SK-N-DZ (cell line): ENCODE measurements around the gene NCLN. TPM values are rescaled to one million over a fixed set of nuclear protein-coding genes. Genes with fewer than 3 reads are reported as not detected.

Experiments
- DNase-seq: peaks from one replicate; pipeline ENCODE4 v3.0.0-alpha.2; 2015; ENCODE audit warnings: low spot score
- polyA plus RNA-seq, 2 experiments: library from polyadenylated mRNA; depleted of rRNA; stranded (reverse); fragments of >200 nt; gene quantifications; 2 replicates each; pipeline ENCODE4 v1.2.3, GENCODE V29; 2014

The NCLN gene, protein sequence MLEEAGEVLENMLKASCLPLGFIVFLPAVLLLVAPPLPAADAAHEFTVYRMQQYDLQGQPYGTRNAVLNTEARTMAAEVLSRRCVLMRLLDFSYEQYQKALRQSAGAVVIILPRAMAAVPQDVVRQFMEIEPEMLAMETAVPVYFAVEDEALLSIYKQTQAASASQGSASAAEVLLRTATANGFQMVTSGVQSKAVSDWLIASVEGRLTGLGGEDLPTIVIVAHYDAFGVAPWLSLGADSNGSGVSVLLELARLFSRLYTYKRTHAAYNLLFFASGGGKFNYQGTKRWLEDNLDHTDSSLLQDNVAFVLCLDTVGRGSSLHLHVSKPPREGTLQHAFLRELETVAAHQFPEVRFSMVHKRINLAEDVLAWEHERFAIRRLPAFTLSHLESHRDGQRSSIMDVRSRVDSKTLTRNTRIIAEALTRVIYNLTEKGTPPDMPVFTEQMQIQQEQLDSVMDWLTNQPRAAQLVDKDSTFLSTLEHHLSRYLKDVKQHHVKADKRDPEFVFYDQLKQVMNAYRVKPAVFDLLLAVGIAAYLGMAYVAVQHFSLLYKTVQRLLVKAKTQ
- polyA plus RNA-seq (2014; cell fraction: cytosol; rRNA removed): 47.8 and 70.4 TPM in 2 replicates
- polyA plus RNA-seq (2014; cell fraction: nucleus; rRNA removed): 72.9 and 104 TPM in 2 replicates

DNA sequence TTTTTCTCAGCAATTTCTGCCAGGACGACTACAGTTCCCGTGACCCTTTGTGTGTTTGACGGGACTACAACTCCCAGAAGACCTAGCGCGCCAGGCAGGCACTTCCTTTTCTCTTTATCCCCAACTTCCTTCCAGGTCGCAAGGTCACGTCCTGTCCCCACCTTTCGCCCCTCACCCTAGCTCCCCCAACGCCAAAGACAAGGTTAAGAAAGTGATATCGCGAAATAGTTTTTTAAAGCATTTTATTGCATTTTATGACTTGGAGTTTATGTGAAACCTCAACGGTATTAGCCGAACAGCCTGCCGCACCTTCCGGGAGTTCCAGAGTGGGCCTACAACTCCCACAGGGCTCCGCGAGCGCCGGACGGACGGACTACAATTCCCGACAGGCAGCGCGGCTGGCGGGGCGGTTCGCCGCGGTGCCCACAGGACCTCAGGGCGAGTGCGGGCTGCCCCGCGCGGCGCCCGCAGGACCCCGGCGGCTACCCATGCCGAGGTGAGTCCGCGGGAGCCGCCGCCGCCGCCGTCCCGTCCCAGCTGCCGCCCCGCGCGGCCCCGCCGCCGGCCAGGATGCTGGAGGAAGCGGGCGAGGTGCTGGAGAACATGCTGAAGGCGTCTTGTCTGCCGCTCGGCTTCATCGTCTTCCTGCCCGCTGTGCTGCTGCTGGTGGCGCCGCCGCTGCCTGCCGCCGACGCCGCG lies at the start of gene NCLN:
NCLN (plus strand) TSS at position 470 of the 699 bp plus-strand sequence; CDS start at position 571, 101 bp downstream.
- DNase-seq: peak; percentile 94

DNA sequence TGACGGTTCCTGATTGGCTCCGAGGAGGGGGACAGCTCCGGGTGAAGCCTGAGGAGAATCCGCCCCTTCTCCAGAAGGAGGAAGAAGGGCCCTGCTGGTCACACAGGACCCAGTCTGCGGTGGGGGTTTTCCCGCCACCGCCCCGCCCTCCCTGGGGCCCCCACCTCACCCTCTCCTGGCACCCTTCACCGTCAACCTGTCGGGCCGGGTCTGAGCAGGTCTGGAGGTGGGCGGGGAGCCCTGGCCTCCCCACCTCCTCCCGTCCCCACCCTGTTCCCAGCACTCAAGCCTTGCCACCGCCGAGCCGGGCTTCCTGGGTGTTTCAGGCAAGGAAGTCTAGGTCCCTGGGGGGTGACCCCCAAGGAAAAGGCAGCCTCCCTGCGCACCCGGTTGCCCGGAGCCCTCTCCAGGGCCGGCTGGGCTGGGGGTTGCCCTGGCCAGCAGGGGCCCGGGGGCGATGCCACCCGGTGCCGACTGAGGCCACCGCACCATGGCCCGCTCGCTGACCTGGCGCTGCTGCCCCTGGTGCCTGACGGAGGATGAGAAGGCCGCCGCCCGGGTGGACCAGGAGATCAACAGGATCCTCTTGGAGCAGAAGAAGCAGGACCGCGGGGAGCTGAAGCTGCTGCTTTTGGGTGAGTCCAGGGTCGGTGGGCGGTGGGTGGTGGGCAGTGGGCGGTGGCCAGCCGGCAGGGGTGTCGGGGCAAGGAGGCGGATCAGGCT lies 49.6 kb upstream of the NCLN start, which contains the start of gene GNA15:
GNA15 (plus strand) TSS at position 73 of the 723 bp plus-strand sequence; CDS start at position 491, 418 bp downstream.
- DNase-seq: no peak

DNA sequence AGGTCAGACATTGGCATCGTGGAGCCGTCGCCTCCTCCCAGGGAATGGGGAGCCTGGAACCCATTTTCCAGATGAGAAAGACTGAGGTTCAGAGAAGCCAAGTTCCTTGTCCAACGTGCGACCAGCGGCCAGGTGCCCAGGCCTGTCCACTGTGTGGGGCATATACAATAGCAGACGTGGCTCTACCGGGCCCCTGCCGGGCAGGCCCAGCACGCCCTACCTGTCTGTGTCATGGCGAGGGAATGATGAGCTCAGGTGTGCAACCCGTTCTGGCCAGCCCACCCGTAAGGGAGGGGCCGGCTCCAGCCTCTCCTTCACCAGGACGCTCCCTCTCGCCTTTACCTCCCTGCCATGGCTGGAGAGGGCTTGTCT lies 49.1 kb upstream of the NCLN start:
- DNase-seq: no peak

DNA sequence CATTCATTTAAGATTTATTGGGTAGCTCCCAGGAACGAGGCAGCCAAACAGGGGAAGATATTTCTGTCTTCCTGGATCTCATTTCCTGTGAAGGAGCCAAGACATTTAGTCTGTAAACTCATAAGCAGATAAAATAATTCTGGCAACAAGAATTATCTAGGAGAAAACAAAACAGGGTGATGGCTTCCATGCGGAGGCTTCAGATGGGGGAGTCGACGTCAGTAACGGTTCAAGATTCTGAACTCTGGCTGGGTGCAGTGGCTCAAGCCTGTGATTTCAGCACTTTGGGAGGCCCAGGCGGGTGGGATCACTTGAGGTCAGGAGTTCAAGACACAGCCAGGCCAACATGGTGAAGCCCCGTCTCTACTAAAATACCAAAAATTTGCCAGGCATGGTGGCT lies 48.6 kb upstream of the NCLN start:
- no peak for DNase-seq

DNA sequence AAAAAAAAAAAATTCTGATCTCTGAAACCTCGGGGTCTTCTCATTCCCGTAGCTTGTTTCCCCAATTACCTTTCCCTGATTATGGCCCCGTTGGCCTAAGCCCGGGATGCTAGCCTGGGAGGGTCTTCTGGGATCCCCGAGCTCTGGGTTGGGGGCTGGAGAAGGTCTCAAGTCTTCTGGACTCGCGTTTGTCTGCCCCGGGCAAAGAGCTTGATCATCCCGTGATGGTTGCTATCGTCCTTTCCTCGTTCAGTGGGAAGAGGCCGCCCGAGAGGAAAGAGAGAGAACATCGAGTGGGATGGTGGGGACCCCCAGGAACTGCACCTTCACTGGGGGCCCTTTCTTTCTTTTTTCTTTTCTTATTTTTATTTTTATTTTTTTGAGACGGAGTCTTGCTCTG lies 47.5 kb upstream of the NCLN start:
- no peak for DNase-seq

DNA sequence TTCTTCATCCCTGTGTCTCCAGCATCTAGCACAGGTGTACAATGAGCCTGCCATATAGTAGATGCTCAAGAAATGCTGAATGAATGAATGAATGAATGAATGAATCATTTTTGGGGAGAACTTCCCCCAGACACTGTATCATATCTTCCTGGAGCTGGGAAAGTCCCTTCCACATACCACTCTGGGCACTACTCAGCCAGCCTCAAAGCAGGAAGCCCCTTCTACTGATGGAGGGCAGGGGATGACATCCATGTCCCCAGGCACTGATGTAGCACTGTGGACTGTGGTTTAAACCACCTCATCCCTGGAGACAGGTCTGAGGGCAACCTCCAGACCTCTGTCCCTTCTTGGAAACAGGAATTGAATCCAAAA lies 45.1 kb upstream of the NCLN start:
- DNase-seq: no peak

DNA sequence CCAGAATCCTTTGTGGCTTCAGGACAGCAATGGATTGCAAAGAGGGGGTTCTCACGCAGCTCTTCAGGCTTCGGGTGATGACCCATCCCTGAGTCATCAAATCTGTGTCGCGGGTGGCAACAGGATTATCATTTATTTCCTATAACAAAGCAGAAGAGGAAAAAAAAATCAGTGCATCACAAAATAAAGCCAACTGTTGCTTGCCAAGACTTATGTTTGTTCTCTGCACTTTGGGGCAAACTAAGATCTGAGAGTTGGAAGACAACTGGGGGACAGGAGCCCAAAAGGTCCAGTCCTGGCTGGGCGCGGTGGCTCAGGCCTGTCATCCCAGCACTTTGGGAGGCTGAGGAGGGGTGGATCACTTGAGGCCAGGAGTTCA lies 43.4 kb upstream of the NCLN start:
- DNase-seq: no peak

DNA sequence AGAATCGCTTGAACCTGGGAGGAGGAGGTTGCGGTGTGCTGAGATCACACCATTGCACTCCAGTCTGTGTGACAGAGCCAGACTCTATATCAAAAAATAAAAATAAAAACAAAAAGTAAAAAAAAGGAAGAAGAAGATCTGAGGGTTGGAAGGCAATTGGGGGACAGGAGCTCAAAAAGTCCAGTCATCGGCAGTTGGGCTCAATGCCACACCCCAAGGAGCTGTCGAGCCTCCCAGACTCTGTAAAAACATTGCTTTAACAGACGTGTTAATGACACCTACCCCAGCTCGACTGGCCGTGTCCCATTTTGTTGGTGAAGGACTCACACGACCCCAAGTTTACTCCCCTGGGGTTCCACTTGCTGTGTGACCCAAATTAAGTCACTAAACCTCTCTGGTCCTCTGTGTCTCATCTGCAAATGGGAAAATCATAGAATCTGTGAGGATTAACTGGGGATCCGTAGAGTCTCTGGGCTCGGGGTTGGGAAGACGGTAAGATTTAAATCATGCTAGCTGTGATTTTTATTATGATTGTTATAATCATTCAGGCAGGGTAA lies 42.9 kb upstream of the NCLN start:
- DNase-seq: no peak

DNA sequence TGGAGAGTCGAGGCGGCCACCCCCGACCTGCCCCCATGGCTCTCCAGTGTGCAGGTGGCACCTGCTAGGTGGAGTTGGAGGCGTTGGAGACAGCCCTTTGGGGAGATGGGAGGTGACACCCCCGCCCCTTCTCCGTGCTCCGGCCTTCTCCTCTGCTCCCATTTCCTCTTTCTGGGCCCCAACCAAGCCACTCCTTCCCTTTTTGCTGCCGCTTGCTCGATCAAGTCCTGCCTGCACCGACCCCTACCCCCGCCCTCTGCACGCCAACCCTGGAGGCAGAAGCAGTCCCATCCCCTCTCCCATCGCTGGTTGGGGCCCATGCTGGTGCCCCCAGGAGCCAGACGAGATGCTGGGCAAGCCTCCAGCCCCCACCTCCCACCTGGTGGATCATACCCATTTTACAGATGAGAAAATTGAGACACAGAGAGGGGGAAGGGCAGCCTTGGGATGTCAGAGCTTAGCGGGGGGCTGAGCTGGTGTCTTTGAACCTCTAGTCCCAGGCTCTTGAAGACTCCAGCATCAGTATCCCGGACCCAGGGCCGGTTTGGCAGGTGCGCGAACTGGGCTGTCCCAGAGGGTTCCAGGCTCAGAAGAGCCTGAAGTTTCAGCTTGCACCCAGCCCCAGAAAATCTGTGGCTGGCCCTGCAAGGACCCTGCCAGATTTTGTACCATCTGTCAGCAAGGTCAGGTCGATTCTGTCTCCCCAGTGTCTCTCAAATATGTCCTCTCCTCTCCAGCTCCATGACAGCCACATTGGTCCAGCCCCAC lies 39.6 kb upstream of the NCLN start:
- no peak for DNase-seq

DNA sequence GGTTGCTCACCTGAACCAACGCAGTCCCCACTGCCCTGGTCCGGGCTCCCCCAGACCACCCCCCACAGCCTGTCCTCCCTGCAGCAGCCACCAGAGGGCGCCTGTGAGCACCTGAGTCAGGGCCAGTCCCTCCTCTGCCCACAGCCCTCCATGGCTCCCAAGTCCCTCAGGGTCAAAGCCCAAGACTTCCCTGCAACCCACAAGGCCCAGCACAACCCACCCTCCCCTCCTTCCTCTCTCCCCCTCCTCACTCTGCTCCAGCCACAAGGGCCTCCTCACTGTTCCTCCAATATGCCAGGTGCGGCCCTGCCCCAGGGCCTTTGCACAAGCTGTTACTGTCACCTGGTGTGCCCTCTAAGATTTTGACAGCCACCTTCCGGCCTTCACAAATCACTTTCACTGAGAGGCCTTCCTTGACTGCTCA lies 39.0 kb upstream of the NCLN start:
- no peak for DNase-seq

DNA sequence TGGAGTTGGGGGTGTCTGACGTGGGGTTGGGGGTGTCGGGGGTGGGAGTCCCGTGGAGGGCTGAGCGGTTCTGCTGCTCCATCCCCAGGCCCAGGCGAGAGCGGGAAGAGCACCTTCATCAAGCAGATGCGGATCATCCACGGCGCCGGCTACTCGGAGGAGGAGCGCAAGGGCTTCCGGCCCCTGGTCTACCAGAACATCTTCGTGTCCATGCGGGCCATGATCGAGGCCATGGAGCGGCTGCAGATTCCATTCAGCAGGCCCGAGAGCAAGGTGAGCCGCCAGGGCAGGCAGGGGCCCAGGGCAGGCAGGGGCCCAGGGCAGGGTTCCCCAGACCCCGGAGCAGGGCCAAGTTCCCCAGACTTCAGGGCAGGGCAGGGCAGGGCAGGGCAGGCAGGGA lies 37.2 kb upstream of the NCLN start:
- DNase-seq: no peak

DNA sequence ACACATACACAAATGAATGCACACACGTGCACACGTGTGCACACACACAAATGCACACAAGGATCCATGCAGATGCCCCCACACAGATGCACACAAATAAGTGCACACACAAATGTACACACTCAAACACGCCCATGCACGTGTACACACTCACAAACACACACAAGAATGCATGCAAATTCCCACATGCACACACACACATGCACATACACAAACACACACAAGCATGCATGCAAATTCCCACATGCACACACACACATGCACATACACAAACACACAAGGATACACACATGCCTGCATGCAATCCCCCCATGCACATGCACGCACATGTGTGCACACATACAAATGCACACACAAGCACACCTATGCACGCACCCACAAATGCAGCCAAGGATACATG lies 36.6 kb upstream of the NCLN start:
- DNase-seq: no peak

DNA sequence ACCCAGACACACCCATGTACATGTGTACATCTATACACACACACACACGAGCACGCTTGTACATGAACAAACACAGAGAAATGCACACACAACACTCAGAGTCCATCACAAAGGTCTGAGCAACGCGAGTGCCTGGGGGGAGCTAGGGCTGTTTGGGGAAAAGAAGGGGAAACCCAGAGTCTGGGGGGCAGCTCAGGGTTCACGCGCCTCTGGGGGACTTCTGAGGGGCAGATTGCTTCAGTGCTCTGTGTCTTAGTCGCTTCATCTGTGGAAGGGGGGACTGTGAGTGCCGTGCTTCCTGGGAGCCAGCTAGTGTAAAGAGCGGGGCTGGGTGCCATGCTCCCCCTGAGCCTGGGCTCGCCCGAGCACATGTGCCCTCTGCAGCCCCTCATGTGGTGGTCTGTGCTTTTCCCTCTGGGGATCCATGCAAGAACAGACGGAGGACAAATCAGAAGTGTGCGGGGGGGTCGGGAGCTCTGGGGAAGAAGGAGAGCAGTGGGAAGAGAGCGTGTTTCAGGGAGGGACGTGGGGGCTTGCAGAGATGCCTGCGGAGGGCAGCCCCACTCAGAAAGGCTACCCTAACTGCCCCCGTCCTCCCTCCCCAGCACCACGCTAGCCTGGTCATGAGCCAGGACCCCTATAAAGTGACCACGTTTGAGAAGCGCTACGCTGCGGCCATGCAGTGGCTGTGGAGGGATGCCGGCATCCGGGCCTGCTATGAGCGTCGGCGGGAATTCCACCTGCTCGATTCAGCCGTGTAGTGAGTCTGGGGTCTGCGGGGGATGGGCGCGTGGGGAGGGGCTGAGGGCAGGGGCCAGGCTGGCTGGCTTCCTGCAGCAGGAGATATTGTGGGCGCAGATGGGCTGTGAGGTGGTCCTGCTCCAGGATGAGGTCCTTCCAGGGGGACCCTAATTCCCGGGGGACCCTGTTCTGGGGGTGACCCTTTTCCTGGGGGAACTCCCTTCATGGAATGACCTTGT lies 35.9 kb upstream of the NCLN start:
- no peak for DNase-seq

DNA sequence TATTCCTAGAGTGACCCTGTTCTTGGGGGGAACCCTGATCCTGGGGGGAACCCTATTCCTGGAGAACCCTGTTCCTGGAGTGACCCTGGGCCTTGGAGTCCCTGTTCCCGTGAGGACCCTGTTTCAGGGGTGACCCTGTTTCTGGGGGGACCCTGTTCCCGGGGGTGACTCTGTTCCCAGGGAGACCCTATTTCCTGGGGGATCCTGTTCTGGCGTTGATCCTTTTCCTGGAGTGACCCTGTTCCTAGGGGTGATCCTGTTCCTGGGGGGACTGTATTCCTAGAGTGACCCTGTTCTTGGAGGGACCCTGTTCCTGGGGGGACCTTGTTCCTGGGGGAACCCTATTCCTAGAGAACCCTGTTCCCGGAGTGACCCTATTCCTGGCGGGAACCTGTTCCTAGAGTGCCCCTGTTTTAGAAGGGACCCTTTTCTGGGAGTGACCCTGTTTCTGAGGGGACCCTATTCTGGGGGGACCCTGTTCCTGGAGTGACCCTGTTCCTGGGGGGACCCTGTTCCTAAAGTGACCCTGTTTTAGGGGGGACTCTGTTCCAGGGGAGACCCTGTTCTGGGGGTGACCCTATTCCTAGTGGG lies 34.9 kb upstream of the NCLN start:
- no peak for DNase-seq

DNA sequence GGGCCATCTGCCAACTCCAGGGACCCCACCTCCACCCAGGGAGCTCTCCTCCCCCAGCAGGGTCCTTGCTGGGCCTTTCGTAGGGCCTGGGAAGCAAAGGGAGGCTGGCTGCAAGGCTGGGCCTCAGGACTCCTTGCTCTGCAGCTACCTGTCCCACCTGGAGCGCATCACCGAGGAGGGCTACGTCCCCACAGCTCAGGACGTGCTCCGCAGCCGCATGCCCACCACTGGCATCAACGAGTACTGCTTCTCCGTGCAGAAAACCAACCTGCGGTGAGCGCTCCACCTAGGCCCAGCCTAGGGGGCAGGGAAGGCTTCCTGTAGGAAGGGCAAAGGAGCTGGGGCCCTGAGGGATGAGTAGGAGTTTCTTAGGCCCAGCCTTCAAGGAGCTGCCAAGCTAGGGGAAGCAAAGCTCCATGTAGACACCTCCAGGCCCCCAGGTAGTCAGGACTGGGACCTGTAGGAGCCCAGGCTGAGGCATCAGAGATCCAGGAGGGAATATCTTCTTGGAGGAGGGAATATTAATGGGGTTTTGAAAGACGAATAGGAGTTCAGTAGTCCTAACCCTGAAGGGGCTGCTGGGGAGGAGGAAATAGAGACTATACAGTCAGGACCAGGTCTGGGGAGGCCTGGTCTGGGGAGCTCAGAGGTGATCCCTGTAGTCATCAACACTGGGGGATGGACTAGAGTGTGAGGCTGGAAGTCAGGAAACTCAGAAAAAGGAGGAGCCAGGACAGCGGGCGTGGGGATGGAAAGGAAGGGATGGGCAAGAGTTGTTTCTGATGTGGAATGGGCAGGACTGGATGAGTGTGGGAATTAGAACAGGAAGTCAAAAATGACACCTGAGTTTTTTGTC lies 33.9 kb upstream of the NCLN start:
- no peak for DNase-seq

DNA sequence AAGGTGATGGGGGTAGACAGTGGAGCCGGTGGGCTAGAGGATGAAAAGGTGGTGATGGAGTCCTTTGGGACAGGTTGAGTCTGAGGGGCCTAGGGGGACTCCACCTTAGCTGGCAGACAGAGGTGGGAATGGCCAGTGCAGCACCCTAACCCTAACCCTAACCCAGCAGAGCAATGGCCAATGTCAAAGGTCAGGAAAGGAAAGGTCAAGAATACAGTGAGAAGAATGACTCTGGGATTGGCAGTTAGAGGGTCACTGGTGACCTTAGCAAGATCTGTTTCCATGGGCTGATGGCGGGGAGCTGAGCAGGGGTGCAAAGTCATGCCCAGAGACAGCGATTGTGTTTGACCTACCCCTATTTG lies 33.3 kb upstream of the NCLN start:
- DNase-seq: no peak

DNA sequence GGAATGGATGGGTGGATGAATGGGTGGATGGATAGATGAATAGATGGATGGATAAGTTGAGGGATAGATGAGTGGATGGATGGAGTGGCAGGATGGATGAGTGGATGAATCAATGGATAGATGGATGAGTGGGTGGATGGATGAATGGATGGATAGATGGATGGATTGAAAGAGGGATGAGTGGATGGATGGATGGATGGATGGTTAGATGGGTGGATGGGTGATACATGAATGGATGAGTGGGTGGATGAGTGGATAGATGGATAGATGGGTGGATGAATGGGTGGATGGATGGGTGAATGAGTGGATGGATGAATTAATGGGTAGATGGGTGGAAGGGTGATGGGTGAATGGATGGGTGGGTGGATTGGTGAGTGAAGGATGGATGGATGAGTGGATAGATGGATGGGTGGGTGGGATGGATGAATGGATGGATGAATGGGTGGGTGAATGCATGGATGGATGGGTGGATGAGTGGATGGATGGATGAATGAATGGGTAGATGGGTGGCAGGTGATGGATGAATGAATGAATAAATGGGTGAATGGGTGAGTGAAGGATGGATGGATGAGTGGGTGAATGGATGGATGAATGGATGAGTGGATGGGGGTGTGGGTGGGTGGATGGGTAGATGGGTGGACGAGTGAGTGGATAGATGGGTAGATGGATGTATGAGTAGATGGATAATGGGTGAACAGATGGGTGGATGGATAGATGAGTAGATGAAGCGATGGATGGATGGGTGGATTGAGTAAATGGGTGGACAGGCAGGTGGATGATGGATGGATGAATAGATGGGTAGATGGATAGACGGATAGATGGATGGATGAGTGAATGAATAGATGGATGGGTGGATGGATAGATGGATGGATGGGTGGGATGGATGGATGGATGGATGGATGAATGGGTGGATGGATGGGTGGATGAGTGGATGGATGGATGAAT lies 32.2 kb upstream of the NCLN start:
- DNase-seq: no peak
